Measurements from ENCODE around the gene SLC38A3.

Gene SLC38A3

DNA sequence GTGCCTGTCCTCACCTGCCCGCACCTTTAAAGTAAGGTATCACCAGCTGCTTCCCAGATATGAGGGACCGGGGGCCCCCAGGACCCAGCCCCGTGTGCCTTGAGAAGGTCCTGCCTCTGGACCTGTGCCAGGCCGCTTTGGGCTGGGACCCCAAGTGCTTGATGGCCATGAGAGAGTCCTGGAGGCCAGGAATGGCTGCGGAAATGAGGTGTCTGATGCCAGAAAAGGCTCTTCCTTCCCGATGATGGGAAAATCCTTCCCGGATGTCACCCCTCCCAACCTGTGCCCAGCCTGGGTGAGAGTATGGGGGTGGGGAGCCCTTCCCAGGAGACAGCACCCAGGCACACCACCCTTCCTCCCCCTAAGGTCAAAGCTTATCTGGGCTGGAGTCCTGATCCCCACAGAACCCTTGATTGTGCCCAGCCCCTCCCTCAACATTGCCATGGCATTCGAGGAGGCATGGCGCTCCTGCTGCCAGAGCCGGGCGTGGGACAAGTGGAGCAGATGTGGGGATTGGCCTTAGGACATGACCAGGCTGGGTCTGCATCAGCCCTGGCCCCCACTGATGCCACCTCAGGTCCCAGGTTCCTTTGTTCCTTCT lies 35.7 kb upstream of the SLC38A3 start:
- DNase-seq = no peak
- Histone ChIP-seq H2BK12ac (ENCODE audit: low read length in 2 of 2) (no peak overlapping the region), H3K27me3 (ENCODE audit: control insufficient read depth in 1 of 2, insufficient read depth in 1 of 2, low read length in 2 of 2) (peaks cover 0 to 16% of the 10 kb centered on the region in 2 experiments)

GRCh38 chr3:50169858-50170257 lies 35.2 kb upstream of the SLC38A3 start:
- Histone ChIP-seq H3K9ac (ENCODE audit: low read length) (no peak overlapping the region), H2AFZ (ENCODE audit: low read depth, low read length) (no peak overlapping the region), H4K8ac (ENCODE audit: low read length) (no peak overlapping the region), H3K4ac (ENCODE audit: low read depth in 1 of 2, low read length in 2 of 2) (no peak overlapping the region), H3K79me1 (replicated peaks; ENCODE audit: low read length, poor library complexity, severe bottlenecking) (no peaks in the 10 kb centered on the region), H2BK12ac (ENCODE audit: low read length in 2 of 2) (no peak overlapping the region), H3K4me3 (ENCODE audit: insufficient read depth in 1 of 2, low read depth in 1 of 2, low read length in 2 of 2) (no peak overlapping the region), H3K4me1 (ENCODE audit: control insufficient read depth, insufficient read depth, low read depth, low read length) (peaks cover 61% of the 10 kb centered on the region), H3K36me3 (ENCODE audit: control insufficient read depth in 1 of 2, insufficient read depth in 2 of 2, low read depth in 1 of 2, low read length in 2 of 2) (peaks cover 0 to 20% of the 10 kb centered on the region in 2 experiments), H2BK5ac (ENCODE audit: low read depth, low read length, poor library complexity, severe bottlenecking) (no peak overlapping the region), H2BK15ac (ENCODE audit: low read depth, poor library complexity, severe bottlenecking) (no peak overlapping the region), H3K14ac (ENCODE audit: low read length in 2 of 2) (no peak overlapping the region), H3K18ac (ENCODE audit: low read depth in 1 of 2, low read length in 2 of 2) (no peak overlapping the region), H2AK5ac (ENCODE audit: low read length, severe bottlenecking) (peak overlapping the region; percentile 40), H3K27ac (ENCODE audit: low read length, poor library complexity, severe bottlenecking) (no peak overlapping the region), H4K91ac (ENCODE audit: low read length) (peak overlapping the region; percentile 28), H3K9me3 (ENCODE audit: control insufficient read depth, low read length) (no peaks in the 10 kb centered on the region), H3K27me3 (ENCODE audit: control insufficient read depth in 1 of 2, insufficient read depth in 1 of 2, low read length in 2 of 2) (peaks cover 0 to 16% of the 10 kb centered on the region in 2 experiments), H2BK120ac (ENCODE audit: low read depth, low read length) (no peak overlapping the region), H3K4me2 (ENCODE audit: low read length, poor library complexity, severe bottlenecking) (no peak overlapping the region), H3K23ac (ENCODE audit: low read length in 2 of 2) (no peak overlapping the region)
- no peak for DNase-seq
- 89% methylated on average over 1 of the region's 1 CpG for WGBS

More for the DNA sequence above, 35.7 kb upstream of the SLC38A3 start:
- Histone ChIP-seq H3K36me3 (ENCODE audit: control insufficient read depth in 1 of 2, insufficient read depth in 2 of 2, low read depth in 1 of 2, low read length in 2 of 2) (peaks cover 0 to 15% of the 10 kb centered on the region in 2 experiments), H4K8ac (ENCODE audit: low read length) (no peak overlapping the region), H3K9ac (ENCODE audit: low read length) (no peak overlapping the region), H3K14ac (ENCODE audit: low read length in 2 of 2) (no peak overlapping the region), H2BK120ac (ENCODE audit: low read depth, low read length) (no peak overlapping the region), H2BK15ac (ENCODE audit: low read depth, poor library complexity, severe bottlenecking) (no peak overlapping the region), H3K27ac (ENCODE audit: low read length, poor library complexity, severe bottlenecking) (no peak overlapping the region), H3K79me1 (replicated peaks; ENCODE audit: low read length, poor library complexity, severe bottlenecking) (no peaks in the 10 kb centered on the region), H2AFZ (ENCODE audit: low read depth, low read length) (no peak overlapping the region), H3K18ac (ENCODE audit: low read depth in 1 of 2, low read length in 2 of 2) (no peak overlapping the region), H3K4me3 (ENCODE audit: insufficient read depth in 1 of 2, low read depth in 1 of 2, low read length in 2 of 2) (no peak overlapping the region), H3K23ac (ENCODE audit: low read length in 2 of 2) (no peak overlapping the region), H2BK5ac (ENCODE audit: low read depth, low read length, poor library complexity, severe bottlenecking) (no peak overlapping the region), H3K9me3 (ENCODE audit: control insufficient read depth, low read length) (no peaks in the 10 kb centered on the region), H2AK5ac (ENCODE audit: low read length, severe bottlenecking) (peak overlapping the region; percentile 43), H3K4ac (ENCODE audit: low read depth in 1 of 2, low read length in 2 of 2) (no peak overlapping the region), H3K4me1 (ENCODE audit: control insufficient read depth, insufficient read depth, low read depth, low read length) (peaks cover 66% of the 10 kb centered on the region), H4K91ac (ENCODE audit: low read length) (no peak overlapping the region), H3K4me2 (ENCODE audit: low read length, poor library complexity, severe bottlenecking) (no peak overlapping the region)
- 97% methylated on average over 10 of the region's 11 CpGs for WGBS

DNA sequence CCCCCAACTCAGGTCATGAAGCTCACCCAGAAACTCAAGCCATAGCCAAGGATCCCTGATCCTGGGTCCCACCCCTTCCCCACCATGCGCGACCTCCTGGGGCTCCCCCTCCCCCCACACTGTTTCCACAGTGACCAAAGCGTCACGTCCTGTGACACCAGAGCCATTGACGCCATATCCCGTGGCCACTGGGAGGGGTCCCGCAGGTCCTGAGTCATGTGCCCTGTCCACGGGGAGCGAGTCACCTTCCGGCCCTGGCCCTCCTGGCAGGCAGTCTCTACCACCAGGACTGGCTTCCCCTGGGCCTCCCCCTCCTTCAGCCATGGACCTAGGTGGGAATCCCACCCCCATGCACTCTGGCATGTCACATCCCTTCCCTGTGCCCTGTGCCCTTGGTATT lies 34.4 kb upstream of the SLC38A3 start:
- H3K23ac ChIP-seq (ENCODE audit: low read length in 2 of 2) = no peak overlapping the region

DNA sequence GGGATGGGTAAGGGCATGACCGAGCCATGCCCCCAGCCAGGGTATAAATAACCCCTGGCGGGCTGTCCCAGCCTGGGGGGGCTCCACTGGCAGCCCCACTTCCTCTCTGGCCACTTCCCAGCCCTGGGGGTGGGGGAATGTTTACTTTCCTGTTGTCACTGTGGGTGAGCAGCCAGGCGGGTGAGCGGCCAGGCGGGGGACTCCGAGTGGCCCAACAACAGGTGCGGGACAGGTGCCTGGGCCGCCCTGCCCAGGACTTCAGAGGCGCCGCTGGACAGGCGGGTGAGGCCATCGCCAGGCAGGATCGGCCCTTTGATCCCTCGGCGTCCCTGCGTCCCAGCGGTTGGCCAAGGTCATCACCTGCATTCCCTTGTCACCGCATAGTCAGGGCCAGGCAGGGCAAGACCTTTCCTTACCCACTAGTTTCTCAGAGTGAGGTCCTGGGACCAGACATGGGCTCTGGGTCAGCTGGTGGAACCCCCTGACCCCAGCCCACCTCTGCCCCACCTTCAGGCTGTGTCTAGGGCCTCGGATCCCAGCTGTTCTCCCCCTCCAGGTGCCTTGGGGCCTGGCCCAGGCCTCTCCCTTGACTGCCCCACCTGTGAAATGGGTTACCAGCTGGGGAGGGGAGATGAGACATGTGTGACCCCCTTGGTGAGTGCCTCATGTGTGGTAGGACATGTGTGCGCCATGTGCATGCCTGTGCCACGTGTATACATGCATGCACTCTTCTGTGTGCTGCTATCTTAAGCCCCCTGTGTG lies 33.4 kb upstream of the SLC38A3 start:
- no peak overlapping the region for H3K27ac ChIP-seq (ENCODE audit: low read length, poor library complexity, severe bottlenecking)
- H2BK120ac ChIP-seq (ENCODE audit: low read depth, low read length) = no peak overlapping the region
- H3K14ac ChIP-seq (ENCODE audit: low read length in 2 of 2) = no peak overlapping the region
- no peaks in the 10 kb centered on the region for H3K79me1 ChIP-seq (replicated peaks; ENCODE audit: low read length, poor library complexity, severe bottlenecking)
- no peak overlapping the region for H2BK5ac ChIP-seq (ENCODE audit: low read depth, low read length, poor library complexity, severe bottlenecking)
- peak overlapping the region; percentile 34 for H4K91ac ChIP-seq (ENCODE audit: low read length)
- no peak overlapping the region for H3K4me2 ChIP-seq (ENCODE audit: low read length, poor library complexity, severe bottlenecking)
- no peak overlapping the region for H2AFZ ChIP-seq (ENCODE audit: low read depth, low read length)
- H3K36me3 ChIP-seq (ENCODE audit: control insufficient read depth in 1 of 2, insufficient read depth in 2 of 2, low read depth in 1 of 2, low read length in 2 of 2) = peaks cover 0 to 38% of the 10 kb centered on the region in 2 experiments
- no peak overlapping the region for H2AK5ac ChIP-seq (ENCODE audit: low read length, severe bottlenecking)
- no peaks in the 10 kb centered on the region for H3K9me3 ChIP-seq (ENCODE audit: control insufficient read depth, low read length)
- no peak overlapping the region for H3K18ac ChIP-seq (ENCODE audit: low read depth in 1 of 2, low read length in 2 of 2)
- 94% methylated on average over 18 of the region's 21 CpGs for WGBS
- H2BK12ac ChIP-seq (ENCODE audit: low read length in 2 of 2) = peak overlapping the region in 1 of 2 experiments; percentile 11
- H3K9ac ChIP-seq (ENCODE audit: low read length) = no peak overlapping the region
- H3K23ac ChIP-seq (ENCODE audit: low read length in 2 of 2) = no peak overlapping the region
- H3K4me1 ChIP-seq (ENCODE audit: control insufficient read depth, insufficient read depth, low read depth, low read length) = peaks cover 53% of the 10 kb centered on the region
- no peak overlapping the region for H3K4ac ChIP-seq (ENCODE audit: low read depth in 1 of 2, low read length in 2 of 2)
- no peak overlapping the region for H3K4me3 ChIP-seq (ENCODE audit: insufficient read depth in 1 of 2, low read depth in 1 of 2, low read length in 2 of 2)
- H3K27me3 ChIP-seq (ENCODE audit: control insufficient read depth in 1 of 2, insufficient read depth in 1 of 2, low read length in 2 of 2) = peaks cover 0 to 20% of the 10 kb centered on the region in 2 experiments
- no peak overlapping the region for H4K8ac ChIP-seq (ENCODE audit: low read length)
- peak overlapping the region; percentile 73 for H2BK15ac ChIP-seq (ENCODE audit: low read depth, poor library complexity, severe bottlenecking)
- DNase-seq = no peak

More for the DNA sequence above, 34.4 kb upstream of the SLC38A3 start:
- peaks cover 0 to 17% of the 10 kb centered on the region in 2 experiments for H3K27me3 ChIP-seq (ENCODE audit: control insufficient read depth in 1 of 2, insufficient read depth in 1 of 2, low read length in 2 of 2)
- H2BK120ac ChIP-seq (ENCODE audit: low read depth, low read length) = no peak overlapping the region
- peaks cover 0 to 28% of the 10 kb centered on the region in 2 experiments for H3K36me3 ChIP-seq (ENCODE audit: control insufficient read depth in 1 of 2, insufficient read depth in 2 of 2, low read depth in 1 of 2, low read length in 2 of 2)
- 53% methylated on average over 10 of the region's 10 CpGs for whole genome bisulfite sequencing
- no peak overlapping the region for H3K4ac ChIP-seq (ENCODE audit: low read depth in 1 of 2, low read length in 2 of 2)
- peaks cover 60% of the 10 kb centered on the region for H3K4me1 ChIP-seq (ENCODE audit: control insufficient read depth, insufficient read depth, low read depth, low read length)
- peak overlapping the region; percentile 30 for H4K91ac ChIP-seq (ENCODE audit: low read length)
- no peak overlapping the region for H2BK15ac ChIP-seq (ENCODE audit: low read depth, poor library complexity, severe bottlenecking)
- no peak overlapping the region for H3K9ac ChIP-seq (ENCODE audit: low read length)
- no peak overlapping the region for H3K18ac ChIP-seq (ENCODE audit: low read depth in 1 of 2, low read length in 2 of 2)
- no peak overlapping the region for H3K4me3 ChIP-seq (ENCODE audit: insufficient read depth in 1 of 2, low read depth in 1 of 2, low read length in 2 of 2)
- H2BK12ac ChIP-seq (ENCODE audit: low read length in 2 of 2) = no peak overlapping the region
- DNase-seq = peak; percentile 76
- no peak overlapping the region for H2BK5ac ChIP-seq (ENCODE audit: low read depth, low read length, poor library complexity, severe bottlenecking)
- peak overlapping the region; percentile 38 for H4K8ac ChIP-seq (ENCODE audit: low read length)
- no peaks in the 10 kb centered on the region for H3K79me1 ChIP-seq (replicated peaks; ENCODE audit: low read length, poor library complexity, severe bottlenecking)
- H2AFZ ChIP-seq (ENCODE audit: low read depth, low read length) = no peak overlapping the region
- H2AK5ac ChIP-seq (ENCODE audit: low read length, severe bottlenecking) = peak overlapping the region; percentile 9
- peak overlapping the region in 1 of 2 experiments; percentile 9 for H3K14ac ChIP-seq (ENCODE audit: low read length in 2 of 2)
- H3K9me3 ChIP-seq (ENCODE audit: control insufficient read depth, low read length) = no peaks in the 10 kb centered on the region
- H3K4me2 ChIP-seq (ENCODE audit: low read length, poor library complexity, severe bottlenecking) = no peak overlapping the region
- H3K27ac ChIP-seq (ENCODE audit: low read length, poor library complexity, severe bottlenecking) = no peak overlapping the region

Measured in mesenchymal stem cell (in vitro differentiated cells and primary cell).